ENCODE data around the gene WASL.

Gene WASL

GRCh38 chr7:123687727-123688126 is 61.1 kb downstream of the WASL start:
- H3K4me3 ChIP-seq (ENCODE audit: low read length) = no peak overlapping the region
- DNase-seq (ENCODE audit: low read depth) = no peak
- TF ChIP-seq, protein P1, sequence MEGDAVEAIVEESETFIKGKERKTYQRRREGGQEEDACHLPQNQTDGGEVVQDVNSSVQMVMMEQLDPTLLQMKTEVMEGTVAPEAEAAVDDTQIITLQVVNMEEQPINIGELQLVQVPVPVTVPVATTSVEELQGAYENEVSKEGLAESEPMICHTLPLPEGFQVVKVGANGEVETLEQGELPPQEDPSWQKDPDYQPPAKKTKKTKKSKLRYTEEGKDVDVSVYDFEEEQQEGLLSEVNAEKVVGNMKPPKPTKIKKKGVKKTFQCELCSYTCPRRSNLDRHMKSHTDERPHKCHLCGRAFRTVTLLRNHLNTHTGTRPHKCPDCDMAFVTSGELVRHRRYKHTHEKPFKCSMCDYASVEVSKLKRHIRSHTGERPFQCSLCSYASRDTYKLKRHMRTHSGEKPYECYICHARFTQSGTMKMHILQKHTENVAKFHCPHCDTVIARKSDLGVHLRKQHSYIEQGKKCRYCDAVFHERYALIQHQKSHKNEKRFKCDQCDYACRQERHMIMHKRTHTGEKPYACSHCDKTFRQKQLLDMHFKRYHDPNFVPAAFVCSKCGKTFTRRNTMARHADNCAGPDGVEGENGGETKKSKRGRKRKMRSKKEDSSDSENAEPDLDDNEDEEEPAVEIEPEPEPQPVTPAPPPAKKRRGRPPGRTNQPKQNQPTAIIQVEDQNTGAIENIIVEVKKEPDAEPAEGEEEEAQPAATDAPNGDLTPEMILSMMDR (conservative IDR thresholded peaks at IDR 0.05; ENCODE audit: low read depth, low read length) = no peak

DNA sequence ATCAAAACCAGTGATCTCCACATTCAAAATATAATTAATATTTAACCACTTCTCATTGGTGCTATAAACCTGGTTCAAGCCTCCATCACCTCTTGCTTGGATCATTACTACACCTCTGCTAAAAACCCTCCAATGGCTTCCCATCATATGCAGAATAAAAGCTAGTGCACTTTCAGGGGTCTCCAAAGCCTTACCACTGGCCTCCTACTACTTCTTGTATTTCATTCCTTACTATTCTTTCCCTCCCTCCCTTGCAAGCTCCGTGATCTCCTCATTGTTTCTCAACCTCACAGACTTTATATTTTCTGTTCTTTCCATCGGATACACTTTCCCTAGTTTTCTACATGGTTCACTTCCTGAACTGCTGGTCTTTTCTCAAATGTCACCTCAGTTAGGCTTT is 61.6 kb downstream of the WASL start:
- no peak for DNase-seq (ENCODE audit: low read depth)
- TF ChIP-seq, protein P1 (conservative IDR thresholded peaks at IDR 0.05; ENCODE audit: low read depth, low read length) = no peak
- no peak overlapping the region for H3K4me3 ChIP-seq (ENCODE audit: low read length)

- DNase-seq (ENCODE audit: low read depth) = peak; percentile 52
- no peak overlapping the region for H3K4me3 ChIP-seq (ENCODE audit: low read length)
- TF ChIP-seq, protein P1 (conservative IDR thresholded peaks at IDR 0.05; ENCODE audit: low read depth, low read length) = peak; percentile 54
Measured at GRCh38 chr7:123682690-123683089, 66.1 kb downstream of the WASL start.

- TF ChIP-seq, protein P1 (conservative IDR thresholded peaks at IDR 0.05; ENCODE audit: low read depth, low read length) = peak; percentile 0
- H3K4me3 ChIP-seq (ENCODE audit: low read length) = no peak overlapping the region
- DNase-seq (ENCODE audit: low read depth) = no peak
Measured at GRCh38 chr7:123681561-123681960, 67.2 kb downstream of the WASL start.

DNA sequence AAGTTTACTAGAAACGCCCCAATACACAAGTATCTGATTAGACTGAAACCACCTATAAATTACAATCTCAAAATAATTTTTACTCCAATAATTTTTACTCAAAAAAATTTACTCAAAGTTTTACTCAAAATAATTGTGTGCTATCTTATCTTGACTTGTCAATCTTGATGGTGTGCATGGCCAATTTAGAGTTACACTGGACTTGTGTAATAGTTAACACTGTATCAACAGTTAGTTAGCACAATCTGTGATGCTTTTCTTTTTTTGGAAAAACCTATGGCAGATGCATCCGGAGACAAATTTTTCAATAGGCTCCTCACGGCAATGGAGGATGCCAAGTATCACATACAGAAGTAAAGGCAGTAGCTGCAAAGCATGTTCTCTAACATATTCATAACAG is 68.2 kb downstream of the WASL start:
- TF ChIP-seq, protein P1 (conservative IDR thresholded peaks at IDR 0.05; ENCODE audit: low read depth, low read length) = no peak
- H3K4me3 ChIP-seq (ENCODE audit: low read length) = no peak overlapping the region
- no peak for DNase-seq (ENCODE audit: low read depth)

DNA sequence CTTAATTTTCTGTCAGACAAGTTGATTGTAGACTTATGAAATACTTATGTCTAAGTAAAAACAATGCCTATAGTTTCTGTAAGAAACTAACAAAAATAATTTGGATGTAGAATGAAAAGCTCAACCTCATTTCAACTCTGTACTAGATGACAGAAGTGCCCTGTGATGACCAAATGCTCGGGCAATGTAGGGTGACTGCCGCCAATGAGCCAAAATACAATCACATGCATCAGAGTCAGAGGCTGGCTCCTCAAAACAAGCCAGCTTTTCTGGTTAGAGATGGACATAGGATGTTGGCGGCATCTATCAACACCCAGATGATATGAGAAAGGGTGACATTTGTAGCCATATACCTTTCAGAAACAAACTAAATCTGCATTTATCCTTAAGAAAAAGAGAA is 69.2 kb downstream of the WASL start:
- TF ChIP-seq, protein P1 (conservative IDR thresholded peaks at IDR 0.05; ENCODE audit: low read depth, low read length) = no peak
- no peak for DNase-seq (ENCODE audit: low read depth)
- H3K4me3 ChIP-seq (ENCODE audit: low read length) = no peak overlapping the region

- no peak for DNase-seq (ENCODE audit: low read depth)
- TF ChIP-seq, protein P1 (conservative IDR thresholded peaks at IDR 0.05; ENCODE audit: low read depth, low read length) = no peak
- H3K4me3 ChIP-seq (ENCODE audit: low read length) = no peak overlapping the region
Measured at GRCh38 chr7:123677061-123677715, 71.6 kb downstream of the WASL start.

All from retinal pigment epithelial cell (primary cell).